ENCODE results near the gene UBA3.
A peak's percentile ranks its signal among the peaks of the same experiment; 100 is the strongest.

Gene UBA3

DNA sequence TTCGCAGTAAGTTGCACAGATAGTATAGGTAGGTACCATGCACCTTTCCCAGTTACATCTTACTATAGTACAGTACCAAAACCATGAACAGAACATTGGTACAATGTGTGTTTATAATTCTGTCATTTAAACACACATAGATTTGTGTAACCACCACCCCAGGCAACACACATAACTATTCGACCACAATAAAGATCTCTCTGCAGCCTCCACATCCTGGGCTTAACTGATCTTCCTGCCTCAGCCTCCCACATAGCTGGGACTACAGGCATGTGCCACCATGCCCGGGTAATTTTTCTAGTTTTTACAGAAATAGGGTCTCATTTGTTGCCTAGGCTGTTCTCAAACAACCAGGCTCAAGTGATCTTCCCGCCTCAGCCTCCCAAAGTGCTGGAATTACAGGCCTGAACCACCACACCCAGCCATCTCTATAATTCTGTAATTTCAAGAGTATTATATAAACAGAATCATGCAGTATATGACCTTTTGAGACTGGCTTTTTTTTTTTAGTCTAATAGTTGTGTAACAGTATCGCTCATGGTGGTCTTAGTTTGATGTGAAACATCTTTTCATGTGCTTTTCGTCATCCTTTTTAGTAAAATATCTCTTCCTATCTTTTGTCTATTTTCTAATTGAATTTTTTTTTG, 14.7 kb downstream of the UBA3 start:
- DNase-seq, result no peak

DNA sequence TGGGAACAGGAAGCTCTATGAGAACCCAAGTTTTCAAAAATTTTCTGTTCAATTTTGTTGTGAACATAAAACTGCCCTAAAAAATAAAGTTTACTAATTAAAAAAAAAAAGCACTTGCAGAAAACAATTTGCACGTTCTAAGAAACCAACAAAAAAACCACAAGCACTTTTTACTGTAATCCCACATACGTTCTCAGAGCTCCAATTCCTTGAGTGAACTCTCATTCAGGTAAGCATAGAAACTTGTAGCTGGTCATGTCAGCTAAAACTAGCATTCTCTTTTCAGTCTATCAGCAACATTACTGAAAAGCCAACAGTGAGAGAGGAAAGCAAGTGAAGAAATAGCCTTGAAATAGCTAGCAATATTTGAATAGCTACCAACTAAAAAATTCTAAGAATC, 16.5 kb downstream of the UBA3 start:
- no peak for DNase-seq

DNA sequence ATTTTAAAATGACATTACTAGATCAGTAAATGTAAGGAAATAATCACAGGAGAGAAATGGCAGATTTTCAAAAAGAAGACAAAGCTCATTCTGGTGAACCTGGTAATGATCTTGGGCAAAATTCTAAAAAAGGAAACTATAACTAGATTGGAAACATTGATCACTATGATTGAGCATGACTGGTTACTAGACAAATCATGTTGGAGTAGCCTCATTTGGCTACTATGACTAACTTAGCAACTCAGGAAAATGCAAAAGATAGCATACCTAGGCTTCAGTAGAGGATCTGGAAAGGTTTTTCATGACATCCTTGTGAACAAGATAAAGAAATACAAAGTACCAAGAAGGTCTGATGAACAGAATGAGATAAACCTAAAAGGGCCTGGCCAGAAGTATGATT, 20.5 kb downstream of the UBA3 start:
- no peak for DNase-seq

DNA sequence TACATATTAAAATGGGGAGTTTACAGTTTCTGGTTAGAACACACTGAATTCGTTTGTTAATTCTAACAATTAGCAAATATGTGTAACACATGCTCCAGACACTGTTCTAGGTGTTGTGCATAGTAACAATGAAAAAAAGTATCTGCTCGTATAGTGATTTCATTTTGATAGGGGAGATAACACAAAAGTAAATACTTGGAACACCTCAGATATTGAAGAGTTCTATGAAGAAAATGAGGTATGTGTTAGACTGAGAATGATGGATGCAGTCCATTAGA, 21.3 kb downstream of the UBA3 start:
- DNase-seq, result no peak

- no peak for DNase-seq
Observed at GRCh38 chr3:69058180-69058946, 21.8 kb downstream of the UBA3 start.

GRCh38 chr3:69052472-69052898, 27.7 kb downstream of the UBA3 start:
- no peak for DNase-seq

DNA sequence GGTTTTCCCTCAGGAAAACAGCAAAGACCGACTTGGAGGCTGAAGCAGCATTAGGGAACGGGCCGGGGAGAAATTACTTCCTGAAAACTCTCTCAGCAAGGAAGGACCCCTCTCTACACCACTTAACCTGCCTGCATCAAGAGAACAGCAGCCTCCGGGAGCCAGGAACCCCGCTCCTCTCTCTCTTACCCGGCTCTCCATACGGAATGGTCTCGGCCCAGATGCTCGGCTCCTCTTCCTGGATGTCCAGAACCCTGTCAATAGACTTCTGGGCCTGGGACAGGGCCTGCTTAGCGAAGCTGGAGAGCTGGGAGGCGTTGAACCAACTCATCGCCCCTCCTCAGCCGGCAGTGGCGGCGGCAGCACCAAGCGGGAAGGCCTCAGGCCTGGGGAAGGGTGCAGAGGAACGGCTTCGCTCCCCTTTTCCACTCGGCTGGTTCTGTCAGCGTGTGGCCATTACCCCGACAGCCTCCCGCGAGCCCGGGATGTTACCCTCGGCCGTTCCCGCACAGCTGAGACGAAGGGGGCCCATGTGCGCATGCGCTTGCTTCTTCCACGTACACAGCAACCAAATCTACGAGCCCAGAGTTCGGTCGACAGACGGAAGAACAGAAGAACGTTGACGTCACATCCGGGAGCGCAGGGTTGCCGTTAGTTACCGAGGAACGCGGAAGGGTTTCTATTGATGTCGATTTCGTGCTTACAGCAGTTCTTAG, 28.3 kb downstream of the UBA3 start, which contains the start of gene TMF1:
Gene TMF1 (minus strand): TSS at position 578 of the 716 bp plus-strand sequence. CDS start 247 bp downstream, at position 331.
- no peak for DNase-seq

- no peak for DNase-seq
Observed at GRCh38 chr3:69048990-69049389, 31.2 kb downstream of the UBA3 start.

DNA sequence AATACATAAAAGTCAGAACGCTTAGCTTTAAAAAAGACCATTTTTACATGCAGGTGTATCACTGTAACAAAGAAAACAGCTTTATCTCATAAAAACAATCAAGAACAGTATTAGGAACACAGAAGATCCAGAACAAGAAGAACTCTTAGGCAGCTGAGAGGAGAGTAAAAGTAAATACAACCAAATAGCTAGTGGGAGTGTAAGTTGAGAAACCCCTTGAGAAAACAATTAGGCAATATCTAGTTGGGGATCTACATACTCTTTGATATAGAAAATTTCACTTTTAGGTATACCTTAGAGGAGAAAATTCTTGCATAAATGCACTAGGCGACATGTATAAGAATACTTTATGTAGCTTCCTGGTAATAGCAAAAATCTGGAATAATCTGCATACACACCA, 35.6 kb downstream of the UBA3 start:
- no peak for DNase-seq

- no peak for DNase-seq
Observed at GRCh38 chr3:69033470-69033869, 46.7 kb downstream of the UBA3 start.

- DNase-seq, result no peak
Observed at GRCh38 chr3:69032737-69033136, 47.4 kb downstream of the UBA3 start.

- no peak for DNase-seq
Observed at GRCh38 chr3:69032142-69032541, 48.0 kb downstream of the UBA3 start.

GRCh38 chr3:69031635-69032034, 48.5 kb downstream of the UBA3 start:
- no peak for DNase-seq

GRCh38 chr3:69020857-69021256, 59.3 kb downstream of the UBA3 start:
- no peak for DNase-seq

DNA sequence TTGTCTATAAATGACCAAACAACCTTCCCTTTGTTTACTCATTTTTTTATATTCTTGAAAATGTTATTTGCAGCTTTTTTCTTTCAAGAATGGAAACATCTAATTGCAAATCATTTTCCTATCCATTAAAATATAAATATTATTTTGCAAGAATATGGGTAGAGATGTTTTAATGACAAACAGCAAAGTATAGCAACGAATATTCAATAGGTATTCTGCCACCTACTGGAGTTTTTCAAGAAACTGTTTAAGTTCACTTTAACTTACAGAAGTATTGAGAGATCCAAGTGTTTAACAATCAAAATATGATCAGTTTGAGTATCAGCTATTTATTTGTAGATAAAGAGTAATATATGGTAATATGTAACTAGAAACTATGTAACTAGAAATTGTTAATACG, 59.7 kb downstream of the UBA3 start:
- DNase-seq, result peak; percentile 16

GRCh38 chr3:69016901-69017300, 63.3 kb downstream of the UBA3 start:
- peak; percentile 3 for DNase-seq

DNA sequence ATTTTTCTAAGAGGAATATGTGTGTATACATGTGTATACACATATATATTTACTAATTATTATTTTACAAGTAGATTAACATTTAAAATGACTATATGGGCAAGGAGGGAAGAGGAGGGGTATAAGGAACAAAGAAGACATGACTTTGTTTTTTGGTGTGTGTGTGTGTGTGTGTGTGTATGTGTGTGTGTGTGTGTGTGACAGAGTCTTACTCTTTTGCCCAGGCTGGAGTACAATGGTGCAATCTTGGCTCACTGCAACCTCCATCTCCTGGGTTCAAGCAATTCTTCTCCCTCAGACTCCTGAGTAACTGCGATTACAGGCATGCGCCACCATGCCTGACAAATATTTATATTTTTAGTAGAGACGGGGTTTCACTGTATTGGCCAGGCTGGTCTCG, 64.1 kb downstream of the UBA3 start:
- no peak for DNase-seq

- DNase-seq, result peak; percentile 38
Observed at GRCh38 chr3:69014022-69014580, 66.1 kb downstream of the UBA3 start.

DNA sequence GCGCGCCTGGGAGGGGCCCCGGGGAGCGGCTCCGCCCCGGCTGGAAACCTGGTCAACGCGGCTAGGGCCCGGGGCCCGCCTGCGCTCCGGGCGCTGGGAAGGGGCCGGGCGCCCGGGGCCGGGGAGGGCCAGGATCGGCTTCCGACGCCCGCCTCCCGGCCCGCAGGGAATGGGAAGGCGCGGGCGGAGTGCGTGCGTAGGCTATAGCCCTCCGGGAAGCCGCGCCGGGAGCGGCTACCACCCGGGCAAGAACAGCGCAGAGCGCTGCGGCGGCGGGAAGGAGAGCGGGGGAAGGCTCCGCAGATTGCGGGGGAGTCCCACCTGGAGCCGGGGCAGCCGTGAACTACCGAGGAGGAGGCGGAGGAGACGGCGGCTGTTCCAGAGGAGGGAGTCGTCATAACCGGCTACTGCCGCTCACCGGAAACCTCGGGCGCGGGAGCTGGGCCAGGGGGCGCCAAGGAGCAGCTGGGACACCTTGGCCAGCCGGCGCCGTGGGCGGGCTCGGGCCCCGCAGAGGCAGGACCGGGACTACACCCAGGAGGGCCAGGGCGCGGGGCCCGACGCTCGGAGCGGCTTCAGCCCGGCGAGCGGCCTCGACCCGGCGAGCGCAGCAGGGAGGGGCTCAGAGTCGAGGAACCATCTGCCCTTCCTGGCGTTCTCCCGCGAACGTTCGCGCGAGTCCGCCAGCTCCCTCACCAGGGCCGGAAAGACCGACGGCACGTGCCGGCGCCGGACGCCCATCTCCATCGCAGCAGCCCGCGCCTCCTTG, 66.7 kb downstream of the UBA3 start, which contains the start of gene EOGT:
Gene EOGT (minus strand): TSS at position 432 of the 769 bp plus-strand sequence. CDS start 3,838 bp downstream, outside the sequence.
- DNase-seq, result peak; percentile 88

GRCh38 chr3:69012800-69013252, 67.3 kb downstream of the UBA3 start:
- peak; percentile 44 for DNase-seq

GRCh38 chr3:69012100-69012799, 67.9 kb downstream of the UBA3 start:
- DNase-seq, result peak; percentile 51
